ENCODE results near the gene INPP5F. TPM values are rescaled to one million over a fixed set of nuclear protein-coding genes. Genes with fewer than 3 reads are reported as not detected.

The INPP5F gene
- total and polyA plus RNA-seq, 9 donors = 8.1 to 18.8 (median 13.8) TPM

GRCh38 chr10:119700321-119700954 lies 25.4 kb upstream of the INPP5F start:
- no peaks in the 10 kb centered on the region for H3K36me3 ChIP-seq
- H3K4me1 ChIP-seq (ENCODE audit: insufficient read depth) = no peaks in the 10 kb centered on the region
- WGBS, 3 donors = 86 to 94% (median 88%) methylated on average over 4 of the region's 4 CpGs
- no peak overlapping the region for H3K4me3 ChIP-seq
- no peak overlapping the region for H3K27ac ChIP-seq
- intact Hi-C loops (cut with DNase I) = no loop called here
- no peaks in the 10 kb centered on the region for H3K27me3 ChIP-seq
- no peaks in the 10 kb centered on the region for H3K9me3 ChIP-seq
- no peak for DNase-seq
- no peak for TF ChIP-seq POLR2A (IDR thresholded peaks at IDR 0.05)
- no peak for TF ChIP-seq EP300 (IDR thresholded peaks at IDR 0.05)
- TF ChIP-seq, protein P1, sequence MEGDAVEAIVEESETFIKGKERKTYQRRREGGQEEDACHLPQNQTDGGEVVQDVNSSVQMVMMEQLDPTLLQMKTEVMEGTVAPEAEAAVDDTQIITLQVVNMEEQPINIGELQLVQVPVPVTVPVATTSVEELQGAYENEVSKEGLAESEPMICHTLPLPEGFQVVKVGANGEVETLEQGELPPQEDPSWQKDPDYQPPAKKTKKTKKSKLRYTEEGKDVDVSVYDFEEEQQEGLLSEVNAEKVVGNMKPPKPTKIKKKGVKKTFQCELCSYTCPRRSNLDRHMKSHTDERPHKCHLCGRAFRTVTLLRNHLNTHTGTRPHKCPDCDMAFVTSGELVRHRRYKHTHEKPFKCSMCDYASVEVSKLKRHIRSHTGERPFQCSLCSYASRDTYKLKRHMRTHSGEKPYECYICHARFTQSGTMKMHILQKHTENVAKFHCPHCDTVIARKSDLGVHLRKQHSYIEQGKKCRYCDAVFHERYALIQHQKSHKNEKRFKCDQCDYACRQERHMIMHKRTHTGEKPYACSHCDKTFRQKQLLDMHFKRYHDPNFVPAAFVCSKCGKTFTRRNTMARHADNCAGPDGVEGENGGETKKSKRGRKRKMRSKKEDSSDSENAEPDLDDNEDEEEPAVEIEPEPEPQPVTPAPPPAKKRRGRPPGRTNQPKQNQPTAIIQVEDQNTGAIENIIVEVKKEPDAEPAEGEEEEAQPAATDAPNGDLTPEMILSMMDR (IDR thresholded peaks at IDR 0.05) = no peak

- TF ChIP-seq EP300 (IDR thresholded peaks at IDR 0.05) (no peak), POLR2A (IDR thresholded peaks at IDR 0.05) (no peak)
- TF ChIP-seq, protein P1 (IDR thresholded peaks at IDR 0.05) = no peak
Measured at GRCh38 chr10:119701861-119702260, 24.0 kb upstream of the INPP5F start.

DNA sequence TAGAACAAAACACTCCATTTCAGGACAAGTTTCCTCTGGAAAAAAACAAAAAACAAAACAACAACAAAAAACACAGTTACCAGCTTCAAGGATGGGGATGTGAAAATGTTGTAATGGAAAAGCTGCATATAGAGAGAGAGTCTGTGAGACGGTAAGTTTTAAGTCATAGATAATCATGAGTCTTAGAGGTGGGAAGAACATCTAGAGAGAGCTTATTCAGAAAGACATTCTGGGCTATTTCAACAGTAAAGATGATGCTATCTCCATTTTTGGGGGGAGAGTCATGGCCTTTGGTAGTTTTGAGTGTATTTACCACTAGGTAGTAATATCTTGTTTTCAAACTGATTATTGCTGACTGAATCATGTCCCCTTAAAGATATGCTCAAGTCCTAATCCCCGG lies 23.3 kb upstream of the INPP5F start:
- DNase-seq = no peak
- Histone ChIP-seq H3K4me1 (ENCODE audit: insufficient read depth) (no peaks in the 10 kb centered on the region), H3K9me3 (no peaks in the 10 kb centered on the region), H3K36me3 (no peaks in the 10 kb centered on the region), H3K27ac (no peak overlapping the region), H3K27me3 (no peaks in the 10 kb centered on the region), H3K4me3 (no peak overlapping the region)
- intact Hi-C loops (cut with DNase I) = no loop called here
- TF ChIP-seq EP300 (IDR thresholded peaks at IDR 0.05) (no peak), POLR2A (IDR thresholded peaks at IDR 0.05) (no peak)
- TF ChIP-seq, protein P1 (IDR thresholded peaks at IDR 0.05) = no peak
- WGBS, 3 donors = 78 to 83% (median 81%) methylated on average over 2 of the region's 2 CpGs

More at GRCh38 chr10:119701861-119702260, 24.0 kb upstream of the INPP5F start:
- WGBS, 3 donors = 34 to 44% (median 41%) methylated on average over 7 of the region's 7 CpGs
- no peak for DNase-seq
- no peaks in the 10 kb centered on the region for H3K36me3 ChIP-seq
- no peaks in the 10 kb centered on the region for H3K9me3 ChIP-seq
- H3K4me1 ChIP-seq (ENCODE audit: insufficient read depth) = no peaks in the 10 kb centered on the region
- H3K27ac ChIP-seq = no peak overlapping the region
- no peaks in the 10 kb centered on the region for H3K27me3 ChIP-seq
- H3K4me3 ChIP-seq = no peak overlapping the region
- intact Hi-C loops (cut with DNase I) = no loop called here

DNA sequence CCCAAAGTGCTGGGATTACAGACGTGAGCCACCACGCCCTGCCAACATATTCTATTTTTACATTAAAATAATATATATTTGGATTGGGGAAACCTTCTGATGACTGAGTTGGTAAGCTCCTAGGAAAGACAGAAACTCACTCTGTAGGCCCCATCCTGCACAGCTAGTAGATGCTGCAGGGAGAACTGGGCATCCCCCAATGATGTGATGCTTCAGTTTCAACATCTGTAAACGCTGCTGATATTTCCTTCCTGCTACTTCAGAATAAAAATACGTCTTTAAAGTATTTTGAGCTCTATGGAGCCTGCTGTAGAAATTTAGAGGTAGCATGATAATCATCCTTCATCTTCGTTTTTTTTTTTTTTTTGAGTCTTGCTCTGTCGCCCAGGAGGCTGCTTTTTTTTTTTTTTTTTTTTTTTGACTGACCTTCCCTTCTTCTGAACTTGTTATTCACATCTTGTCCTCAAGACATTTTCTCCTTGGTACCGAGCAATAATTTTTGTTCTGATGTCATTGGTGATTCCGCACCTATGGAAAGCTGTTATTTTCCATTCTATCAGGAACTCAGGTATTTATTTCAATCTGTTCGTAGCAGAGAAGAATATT lies 21.8 kb upstream of the INPP5F start:
- intact Hi-C loops (cut with DNase I) = no loop called here
- H3K27ac ChIP-seq = no peak overlapping the region
- no peaks in the 10 kb centered on the region for H3K9me3 ChIP-seq
- no peak overlapping the region for H3K4me3 ChIP-seq
- WGBS, 3 donors = 83 to 87% (median 87%) methylated on average over 9 of the region's 9 CpGs
- H3K4me1 ChIP-seq (ENCODE audit: insufficient read depth) = no peaks in the 10 kb centered on the region
- no peaks in the 10 kb centered on the region for H3K36me3 ChIP-seq
- TF ChIP-seq, protein P1 (IDR thresholded peaks at IDR 0.05) = no peak
- no peak for TF ChIP-seq EP300 (IDR thresholded peaks at IDR 0.05)
- TF ChIP-seq POLR2A (IDR thresholded peaks at IDR 0.05) = no peak
- no peak for DNase-seq
- no peaks in the 10 kb centered on the region for H3K27me3 ChIP-seq
